Breast epithelium (tissue), 3 donors: Measurements from ENCODE around the gene GPR107.

Experiments used
- CTCF ChIP-seq, 3 donors: fragments of 450-650 bp; IDR thresholded peaks; one replicate each; pipeline ENCODE4 v1.5.1; 2016 to 2017; ENCODE audit warnings: antibody characterized with exemption in 3 of 3, mild to moderate bottlenecking in 3 of 3, moderate library complexity in 3 of 3
- POLR2AphosphoS5 ChIP-seq, 3 donors: sonication (generic); formaldehyde crosslinking; IDR thresholded peaks; one replicate each; pipeline ENCODE4 v1.6.1; 2017; ENCODE audit warnings: antibody characterized with exemption in 3 of 3

- TF ChIP-seq CTCF (IDR thresholded peaks at IDR 0.05), result no peak
- TF ChIP-seq POLR2AphosphoS5 (IDR thresholded peaks at IDR 0.05), result no peak
Measured at GRCh38 chr9:130122456-130122855, 68.8 kb downstream of the GPR107 start.
